Neural progenitor cell (in vitro differentiated cells): ENCODE data around the gene MAN2A1. TPM values are rescaled to one million over a fixed set of nuclear protein-coding genes. Genes with fewer than 3 reads are reported as not detected.
"Not testable (repeated sequence)": the region's sequence is repeated elsewhere in the genome, so short reads cannot be mapped to it uniquely, and the experiment has no call there.

Experiments used
- DNase-seq: peaks from one replicate; pipeline ENCODE4 v3.0.0-alpha.2; 2016; ENCODE audit warnings: low spot score
- H2AFZ ChIP-seq: fragments of 200-600 bp; sonication (generic); replicated peaks from 2 replicates; pipeline ENCODE4 v1.6.1; 2016; ENCODE audit warnings: antibody characterized with exemption
- H3F3A ChIP-seq: fragments of 200-600 bp; sonication (generic); 2 replicates; pipeline ENCODE4 v1.6.1; 2016; ENCODE audit warnings: antibody characterized with exemption, low read depth
- H3K27ac ChIP-seq: fragments of 200-600 bp; sonication (generic); 2 replicates; pipeline ENCODE4 v1.5.1; 2016; ENCODE audit warnings: mild to moderate bottlenecking
- H3K27me3 ChIP-seq: fragments of 200-600 bp; sonication (generic); 2 replicates; pipeline ENCODE4 v1.6.1; 2016; ENCODE audit warnings: mild to moderate bottlenecking, moderate library complexity
- H3K36me3 ChIP-seq: fragments of 200-600 bp; sonication (generic); 2 replicates; pipeline ENCODE4 v1.5.1; 2016
- H3K4me1 ChIP-seq: fragments of 200-600 bp; sonication (generic); 2 replicates; pipeline ENCODE4 v1.6.1; 2016; ENCODE audit warnings: mixed run types
- H3K4me2 ChIP-seq: fragments of 200-600 bp; sonication (generic); 2 replicates; pipeline ENCODE4 v1.6.1; 2016
- H3K4me3 ChIP-seq: fragments of 200-600 bp; sonication (generic); 2 replicates; pipeline ENCODE4 v1.5.1; 2016
- H3K79me2 ChIP-seq: fragments of 200-600 bp; sonication (generic); 2 replicates; pipeline ENCODE4 v1.6.1; 2016; ENCODE audit warnings: low read depth
- H3K9ac ChIP-seq: fragments of 200-600 bp; sonication (generic); 2 replicates; pipeline ENCODE4 v1.6.1; 2016
- H3K9me3 ChIP-seq: fragments of 200-600 bp; sonication (generic); 2 replicates; pipeline ENCODE4 v1.5.1; 2016; ENCODE audit warnings: low read depth
- H4K20me1 ChIP-seq: fragments of 200-600 bp; sonication (generic); 2 replicates; pipeline ENCODE4 v1.6.1; 2016; ENCODE audit warnings: low read depth
- H3K27ac Mint-ChIP-seq: 3 replicates; pipeline ENCODE4 v1.8.0; 2021; ENCODE audit warnings: mixed read lengths
- H3K27me3 Mint-ChIP-seq: 2 replicates; pipeline ENCODE4 v1.8.0; 2022; ENCODE audit warnings: low read depth, mild to moderate bottlenecking, inconsistent platforms, moderate library complexity, mixed read lengths; ENCODE audit not compliant: insufficient read depth
- H3K36me3 Mint-ChIP-seq: 3 replicates; pipeline ENCODE4 v1.8.0; 2021; ENCODE audit warnings: mixed read lengths
- H3K4me1 Mint-ChIP-seq: 3 replicates; pipeline ENCODE4 v1.8.0; 2021; ENCODE audit warnings: mixed read lengths
- H3K4me3 Mint-ChIP-seq: 3 replicates; pipeline ENCODE4 v1.8.0; 2021; ENCODE audit warnings: mild to moderate bottlenecking, moderate library complexity, mixed read lengths
- H3K9me3 Mint-ChIP-seq: 3 replicates; pipeline ENCODE4 v1.8.0; 2020; ENCODE audit warnings: mixed read lengths
- CTCF ChIP-seq: fragments of 200-600 bp; sonication (generic); IDR thresholded peaks from 2 replicates; pipeline ENCODE4 v1.5.1; 2017; ENCODE audit warnings: antibody characterized with exemption, mild to moderate bottlenecking
- EZH2 ChIP-seq: fragments of 200-600 bp; sonication (generic); IDR thresholded peaks from 2 replicates; pipeline ENCODE4 v1.6.1; 2017; ENCODE audit warnings: antibody characterized with exemption, mild to moderate bottlenecking, moderate library complexity
- EZH2phosphoT487 ChIP-seq: fragments of 200-600 bp; sonication (generic); IDR thresholded peaks from 2 replicates; pipeline ENCODE4 v1.6.1; 2017; ENCODE audit warnings: antibody characterized with exemption
- total RNA-seq: library from RNA; depleted of rRNA; stranded (reverse); fragments of >200 nt; gene quantifications from 2 replicates; pipeline ENCODE4 v1.2.3, GENCODE V29; 2015; ENCODE audit warnings: low replicate concordance

Gene MAN2A1
- total RNA-seq, 1 donor from 2014 or later = 130 TPM

- Mint-ChIP-seq H3K36me3 (peaks cover 47% of the 10 kb centered on the region), H3K4me3 (no peak overlapping the region), H3K27ac (no peak overlapping the region), H3K4me1 (no peaks in the 10 kb centered on the region), H3K27me3 (no peaks in the 10 kb centered on the region), H3K9me3 (peaks cover 17% of the 10 kb centered on the region)
- peaks cover 8% of the 10 kb centered on the region for H4K20me1 ChIP-seq
- H3K79me2 ChIP-seq = peaks cover 74% of the 10 kb centered on the region
- H3F3A ChIP-seq = no peaks in the 10 kb centered on the region
- H3K27ac ChIP-seq = no peak overlapping the region
- no peak overlapping the region for H3K4me2 ChIP-seq
- TF ChIP-seq CTCF (no peak), EZH2phosphoT487 (no peak), EZH2 (no peak)
- H2AFZ ChIP-seq = no peak overlapping the region
- no peaks in the 10 kb centered on the region for H3K4me1 ChIP-seq
- H3K9me3 ChIP-seq = no peaks in the 10 kb centered on the region
- H3K36me3 ChIP-seq = peaks cover 4% of the 10 kb centered on the region
- no peaks in the 10 kb centered on the region for H3K27me3 ChIP-seq
- H3K9ac ChIP-seq = no peak overlapping the region
- no peak overlapping the region for H3K4me3 ChIP-seq
- DNase-seq = no peak
Observed at GRCh38 chr5:109756543-109757185, 66.9 kb downstream of the MAN2A1 start.

- H3K27me3 Mint-ChIP-seq = no peaks in the 10 kb centered on the region
- H3K36me3 Mint-ChIP-seq = peaks cover 44% of the 10 kb centered on the region
- Histone ChIP-seq H3F3A (no peaks in the 10 kb centered on the region), H2AFZ (no peak overlapping the region), H4K20me1 (peaks cover 8% of the 10 kb centered on the region), H3K27me3 (no peaks in the 10 kb centered on the region), H3K4me3 (no peak overlapping the region), H3K9ac (no peak overlapping the region), H3K4me1 (no peaks in the 10 kb centered on the region), H3K27ac (no peak overlapping the region), H3K9me3 (no peaks in the 10 kb centered on the region), H3K36me3 (peaks cover 4% of the 10 kb centered on the region), H3K4me2 (no peak overlapping the region), H3K79me2 (peaks cover 69% of the 10 kb centered on the region)
- TF ChIP-seq EZH2phosphoT487 (no peak), CTCF (no peak), EZH2 (no peak)
- no peak overlapping the region for H3K4me3 Mint-ChIP-seq
- no peak for DNase-seq
- no peak overlapping the region for H3K27ac Mint-ChIP-seq
- H3K9me3 Mint-ChIP-seq = peaks cover 19% of the 10 kb centered on the region
- no peaks in the 10 kb centered on the region for H3K4me1 Mint-ChIP-seq
Observed at GRCh38 chr5:109757490-109757889, 67.8 kb downstream of the MAN2A1 start.

- Histone ChIP-seq H3K4me2 (no peak overlapping the region), H3K9ac (no peak overlapping the region), H3K4me3 (no peak overlapping the region), H4K20me1 (no peaks in the 10 kb centered on the region), H3K4me1 (no peaks in the 10 kb centered on the region), H3K27ac (no peak overlapping the region), H2AFZ (no peak overlapping the region), H3K9me3 (no peaks in the 10 kb centered on the region), H3F3A (no peaks in the 10 kb centered on the region), H3K79me2 (peaks cover 66% of the 10 kb centered on the region), H3K36me3 (peaks cover 7% of the 10 kb centered on the region), H3K27me3 (no peaks in the 10 kb centered on the region)
- no peaks in the 10 kb centered on the region for H3K27me3 Mint-ChIP-seq
- no peaks in the 10 kb centered on the region for H3K4me1 Mint-ChIP-seq
- H3K36me3 Mint-ChIP-seq = peaks cover 51% of the 10 kb centered on the region
- H3K27ac Mint-ChIP-seq = no peak overlapping the region
- peaks cover 23% of the 10 kb centered on the region for H3K9me3 Mint-ChIP-seq
- no peak for TF ChIP-seq EZH2
- no peak for TF ChIP-seq EZH2phosphoT487
- no peak for TF ChIP-seq CTCF
- no peak for DNase-seq
- no peak overlapping the region for H3K4me3 Mint-ChIP-seq
Observed at GRCh38 chr5:109759306-109759705, 69.6 kb downstream of the MAN2A1 start.

- not testable (repeated sequence) for H3K27me3 Mint-ChIP-seq, H3K27me3 ChIP-seq, H3K36me3 ChIP-seq, H3K4me3 ChIP-seq, H3K9me3 ChIP-seq, H3K4me3 Mint-ChIP-seq, H3K4me1 ChIP-seq, H3K4me2 ChIP-seq, H3F3A ChIP-seq, H3K27ac Mint-ChIP-seq, H2AFZ ChIP-seq, DNase-seq, H4K20me1 ChIP-seq, H3K27ac ChIP-seq, H3K4me1 Mint-ChIP-seq, H3K9ac ChIP-seq
- peaks cover 73% of the 10 kb centered on the region for H3K79me2 ChIP-seq
- peaks cover 54% of the 10 kb centered on the region for H3K36me3 Mint-ChIP-seq
- H3K9me3 Mint-ChIP-seq = peaks cover 23% of the 10 kb centered on the region
Observed at GRCh38 chr5:109760130-109760529, 70.4 kb downstream of the MAN2A1 start.
